HG03135 (cell line): ENCODE results near the gene HLA-A.
"Not testable (repeated sequence)": the region's sequence is repeated elsewhere in the genome, so short reads cannot be mapped to it uniquely, and the experiment has no call there.

Source experiments
- ATAC-seq: cut with Tn5 transposase; IDR thresholded peaks from one replicate; pipeline ENCODE4 v1.9.1; 2021; ENCODE audit warnings: mild to moderate bottlenecking, moderate library complexity; ENCODE audit not compliant: unreplicated experiment

Gene HLA-A

GRCh38 chr6:29942275-29943052, at the start of gene HLA-A:
TSS of gene HLA-A (plus strand) at chr6:29942532. CDS start at chr6:29942554, 22 bp downstream.
- peak; percentile 91 for ATAC-seq

- ATAC-seq: no peak
Observed at GRCh38 chr6:29892696-29893095, 49.6 kb upstream of the HLA-A start.

GRCh38 chr6:29899281-29899680, 43.1 kb upstream of the HLA-A start:
- ATAC-seq: no peak

DNA sequence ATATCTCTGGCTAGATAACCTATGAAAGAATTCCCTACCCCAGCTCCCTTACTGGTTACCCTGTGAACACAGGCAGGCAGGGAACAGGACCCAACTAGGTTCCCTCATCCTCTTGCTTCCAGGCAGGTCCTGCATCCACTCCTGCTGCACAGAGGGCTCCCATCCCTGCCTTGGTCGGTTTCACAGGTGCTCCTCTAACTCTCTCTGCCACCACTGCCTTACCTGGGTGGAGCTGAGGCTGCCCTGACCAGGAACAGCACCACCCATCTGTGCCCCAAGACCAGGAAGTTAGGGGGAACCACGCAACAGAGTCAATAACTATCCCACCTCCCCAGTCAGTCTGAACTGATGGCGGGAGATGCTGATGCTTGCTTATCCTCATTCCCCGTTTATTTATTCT, 37.0 kb upstream of the HLA-A start:
- ATAC-seq: no peak

DNA sequence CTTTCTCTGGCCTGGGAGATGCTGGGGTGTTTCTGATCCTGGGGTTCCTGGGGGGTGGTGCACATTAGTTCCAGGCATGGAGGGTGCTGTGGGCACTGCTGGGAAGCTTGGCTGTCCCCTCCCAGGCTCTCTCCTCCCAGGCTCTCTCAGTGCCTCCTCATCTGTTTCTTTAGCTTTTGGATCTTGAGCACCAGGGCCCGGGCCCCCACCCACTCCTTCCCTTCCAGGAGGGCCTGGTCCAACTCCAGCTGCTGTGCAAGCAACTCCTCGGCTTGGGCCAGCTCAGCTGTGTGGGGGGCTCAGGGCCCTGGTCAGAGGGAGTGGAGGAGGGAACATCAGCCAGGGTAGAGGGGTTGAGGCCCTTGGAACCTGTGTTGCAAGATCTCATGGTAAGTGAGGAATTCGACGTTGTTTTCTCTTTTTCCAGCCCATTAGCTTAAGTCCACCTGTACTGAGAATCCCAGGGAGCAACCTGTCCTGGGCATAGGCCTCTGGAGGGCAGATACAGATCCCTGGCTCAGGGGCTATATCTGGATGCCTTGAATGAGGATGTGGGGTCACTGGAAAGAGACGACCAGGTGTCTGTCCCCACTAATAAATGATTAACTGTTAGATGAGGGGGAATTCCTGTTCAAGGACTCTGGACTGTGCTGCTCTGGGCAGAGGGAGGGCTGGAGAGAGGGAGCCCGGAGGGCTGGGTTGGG, 34.5 kb upstream of the HLA-A start:
- ATAC-seq: no peak

DNA sequence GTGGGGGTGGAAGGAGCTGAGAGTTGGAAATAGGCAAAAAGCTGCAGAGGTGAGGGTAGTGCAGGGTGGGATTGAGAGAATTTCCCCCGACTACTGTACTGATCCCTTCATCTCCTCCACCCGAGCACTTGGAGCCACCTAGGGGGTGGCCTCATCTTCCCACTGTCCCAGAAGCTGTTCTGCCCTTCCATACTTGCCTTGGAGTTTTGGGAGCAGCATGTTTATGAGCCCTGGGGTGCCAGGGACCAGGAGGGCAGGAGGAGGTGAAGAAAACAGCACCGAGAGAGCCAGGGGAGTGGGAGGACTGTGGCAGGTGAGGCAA, 34.0 kb upstream of the HLA-A start:
- no peak for ATAC-seq

GRCh38 chr6:29908710-29909109, 33.6 kb upstream of the HLA-A start:
- no peak for ATAC-seq

DNA sequence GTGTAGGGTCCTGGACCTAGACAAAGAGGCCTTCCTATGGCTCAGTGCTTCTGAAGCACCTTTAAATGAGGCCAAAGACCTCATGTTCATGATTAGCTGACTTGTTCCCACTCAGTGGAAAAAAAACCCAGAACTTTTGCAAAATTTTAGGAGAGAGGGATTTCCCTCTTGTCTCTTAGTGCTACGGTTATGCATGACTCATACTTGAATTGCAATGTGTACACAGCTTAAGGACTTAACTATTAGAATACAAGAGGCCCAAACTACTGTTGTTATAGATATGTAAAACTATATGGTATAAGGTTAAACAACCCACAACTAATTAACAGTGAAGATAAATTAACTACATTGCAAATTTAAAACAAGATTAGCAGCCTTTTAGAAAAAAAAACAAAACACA, 32.3 kb upstream of the HLA-A start:
- no peak for ATAC-seq

DNA sequence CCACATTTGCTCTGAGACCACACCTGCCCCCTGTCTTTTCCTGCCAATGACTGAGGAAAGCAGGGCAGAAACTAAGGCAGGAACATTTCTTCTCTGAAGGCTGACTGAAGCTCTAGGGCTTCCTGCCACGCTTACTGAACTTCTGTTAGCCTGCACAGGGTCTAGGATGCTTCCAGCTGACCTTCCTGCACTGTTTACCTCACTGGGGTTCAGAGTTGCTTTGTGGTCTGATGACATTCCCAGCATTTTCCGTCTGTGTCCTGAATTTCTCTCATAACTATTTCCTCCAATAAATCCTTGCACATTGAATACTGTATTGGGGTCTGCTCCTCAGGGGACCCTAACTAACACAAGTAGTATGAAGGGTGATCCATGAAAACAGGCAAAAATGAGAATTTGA, 29.5 kb upstream of the HLA-A start:
- no peak for ATAC-seq

DNA sequence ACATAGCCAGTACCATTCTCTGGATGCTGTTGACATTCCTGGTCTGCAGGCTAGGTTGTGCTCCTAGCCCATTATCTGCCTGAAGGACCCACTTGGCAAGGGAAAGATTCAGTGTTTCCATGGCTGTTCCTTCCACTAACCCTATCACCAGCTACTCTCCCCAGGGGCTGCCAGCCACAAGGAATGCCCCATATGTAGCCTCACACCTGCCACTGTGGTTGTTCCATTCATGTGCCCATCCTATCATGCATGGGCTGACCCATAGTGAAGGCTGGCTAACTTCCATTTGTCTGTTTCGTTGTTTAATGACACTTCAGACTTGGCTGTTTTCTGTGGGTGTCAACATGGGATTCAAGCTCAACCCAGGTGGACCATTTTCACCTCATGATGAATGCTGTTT, 25.6 kb upstream of the HLA-A start:
- ATAC-seq: no peak

DNA sequence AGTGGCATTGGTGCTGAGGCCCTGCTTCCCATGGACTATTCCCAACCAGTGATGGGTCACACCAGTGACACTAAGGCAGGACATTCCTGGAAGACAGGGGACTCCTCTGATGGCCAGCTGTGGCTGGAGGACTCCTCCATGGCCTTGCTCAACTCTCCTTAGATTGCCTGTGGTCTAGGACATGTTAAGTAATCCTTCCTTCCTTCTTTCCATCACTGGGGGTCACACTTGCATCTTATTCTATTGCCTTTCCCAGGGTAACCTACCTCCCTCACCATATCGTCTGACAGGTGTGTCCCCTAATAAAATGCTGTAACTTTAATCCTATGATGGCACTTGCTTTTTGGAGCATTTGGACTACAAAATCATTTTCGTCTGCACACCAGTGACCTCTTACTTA, 24.5 kb upstream of the HLA-A start:
- no peak for ATAC-seq

GRCh38 chr6:29919506-29920445, 22.6 kb upstream of the HLA-A start:
- no peak for ATAC-seq

DNA sequence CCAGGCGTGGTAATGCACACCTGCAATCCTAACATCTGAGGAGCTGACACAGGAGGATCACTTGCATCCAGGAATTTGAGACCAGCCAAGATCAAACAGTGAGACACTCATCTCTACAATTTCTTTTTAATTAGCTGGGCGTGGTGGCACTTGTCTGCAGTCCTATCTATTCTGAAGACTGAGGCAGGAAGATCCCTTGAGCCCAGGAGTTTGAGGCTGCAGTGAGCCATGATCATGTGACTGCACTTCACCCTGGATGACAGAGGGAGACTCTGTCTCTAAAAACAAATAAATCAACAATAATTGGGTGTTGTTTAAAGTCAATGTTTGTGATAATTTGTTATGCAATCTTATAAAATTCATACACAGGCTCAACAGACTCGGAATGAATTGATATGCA, 18.0 kb upstream of the HLA-A start:
- no peak for ATAC-seq

GRCh38 chr6:29924731-29925130, 17.6 kb upstream of the HLA-A start:
- no peak for ATAC-seq

DNA sequence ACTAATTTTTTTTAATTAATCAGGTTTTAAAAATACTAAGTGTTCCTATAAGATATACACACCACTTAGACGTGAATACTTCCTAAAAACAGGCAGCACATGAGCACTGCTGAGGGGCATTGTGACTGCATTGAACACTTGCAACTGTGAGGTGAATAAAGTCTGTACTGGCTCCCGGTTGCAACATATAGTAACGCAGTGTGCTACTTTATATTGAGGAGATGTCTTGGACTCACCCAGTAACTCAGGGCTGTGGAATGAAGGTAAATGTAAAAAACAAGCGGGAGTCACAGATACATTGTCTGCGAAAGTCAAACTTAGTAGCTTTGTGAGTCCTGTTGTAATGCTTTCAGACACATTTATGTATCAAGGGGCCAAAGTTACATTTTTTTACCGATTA, 17.0 kb upstream of the HLA-A start:
- no peak for ATAC-seq

DNA sequence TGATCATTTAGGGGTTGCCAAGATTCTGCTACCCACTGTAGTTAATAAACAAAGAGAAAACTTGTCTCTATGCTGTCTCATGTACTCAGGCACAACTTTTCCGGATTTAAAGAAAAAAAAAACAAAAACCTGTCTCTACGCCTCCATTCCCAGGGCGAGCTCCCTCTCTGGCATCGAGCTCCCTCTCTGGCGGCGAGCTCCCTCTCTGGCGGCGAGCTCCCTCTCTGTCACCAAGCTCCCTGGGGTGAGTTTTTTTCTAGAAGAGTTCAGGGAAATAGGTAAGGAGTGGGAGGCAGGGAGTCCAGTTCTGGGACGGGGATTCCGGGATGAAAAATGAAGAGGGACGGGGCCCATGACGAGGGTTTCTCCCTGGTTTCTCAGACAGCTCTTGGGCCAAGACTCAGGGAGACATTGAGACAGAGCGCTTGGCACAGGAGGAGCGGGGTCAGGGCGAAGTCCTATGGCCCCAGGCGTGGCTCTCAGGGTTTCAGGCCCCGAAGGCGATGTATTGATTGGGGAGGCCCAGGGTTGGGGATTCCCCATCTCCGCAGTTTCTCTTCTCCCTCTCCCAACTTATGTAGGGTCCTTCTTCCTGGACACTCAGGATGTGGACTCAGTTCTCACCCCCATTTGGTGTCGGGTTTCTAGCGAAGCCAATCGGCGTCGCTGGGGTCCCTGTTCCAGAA, 16.5 kb upstream of the HLA-A start:
- no peak for ATAC-seq

- ATAC-seq: no peak
Observed at GRCh38 chr6:29926413-29927274, 15.7 kb upstream of the HLA-A start.

DNA sequence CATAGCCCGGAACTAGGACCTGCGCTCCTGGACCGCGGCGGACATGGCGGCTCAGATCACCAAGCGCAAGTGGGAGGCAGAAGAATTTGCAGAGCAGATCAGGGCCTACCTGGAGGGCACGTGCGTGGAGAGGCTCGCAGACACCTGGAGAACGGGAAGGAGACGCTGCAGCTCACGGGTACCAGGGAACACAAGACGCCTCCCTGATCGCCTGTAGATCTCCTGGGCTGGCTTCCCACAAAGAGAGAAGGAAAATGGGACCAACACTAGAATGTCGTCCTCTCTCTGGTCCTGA, 15.1 kb upstream of the HLA-A start:
- ATAC-seq: no peak

- ATAC-seq: no peak
Observed at GRCh38 chr6:29927841-29928388, 14.4 kb upstream of the HLA-A start.

GRCh38 chr6:29930047-29930446, 12.3 kb upstream of the HLA-A start:
- not testable (repeated sequence) for ATAC-seq
